HepG2 (cell line): ENCODE data around the gene ITPK1. TPM values are rescaled to one million over a fixed set of nuclear protein-coding genes. Genes with fewer than 3 reads are reported as not detected.

Source experiments
- CBX2 ChIP-seq, 2 experiments: fragments of 200-600 bp in 1 of 2; sonication (generic); formaldehyde crosslinking in 1 of 2; IDR thresholded peaks; 2 replicates each; pipeline versions ENCODE4 v1.7.0 to v1.8.1; 2018 to 2022; ENCODE audit warnings: low read depth in 2 of 2, low read length in 1 of 2, mild to moderate bottlenecking in 1 of 2, missing genetic modification reagents in 1 of 2
- FIP1L1 ChIP-seq: fragments of 200-400 bp; formaldehyde crosslinking; IDR thresholded peaks from 2 replicates; pipeline ENCODE4 v1.6.1; 2018; ENCODE audit warnings: low read depth, mild to moderate bottlenecking, low read length, moderate library complexity, borderline replicate concordance; ENCODE audit not compliant: insufficient read depth
- FOXC1 ChIP-seq: sonication (generic); formaldehyde crosslinking; IDR thresholded peaks from 2 replicates; pipeline ENCODE4 v1.8.0; 2022; ENCODE audit warnings: mild to moderate bottlenecking, missing genetic modification reagents, borderline replicate concordance
- HOXD1 ChIP-seq: sonication (generic); formaldehyde crosslinking; IDR thresholded peaks from 2 replicates; pipeline ENCODE4 v1.5.0; 2020; ENCODE audit warnings: missing genetic modification reagents
- MTF2 ChIP-seq: sonication (generic); formaldehyde crosslinking; IDR thresholded peaks from 2 replicates; pipeline ENCODE4 v1.5.0; 2020; ENCODE audit warnings: missing genetic modification reagents, borderline replicate concordance
- ONECUT2 ChIP-seq: sonication (generic); formaldehyde crosslinking; IDR thresholded peaks from 2 replicates; pipeline ENCODE4 v1.4.0; 2020; ENCODE audit warnings: missing genetic modification reagents
- SIN3B ChIP-seq: fragments of 150-350 bp; IDR thresholded peaks from 2 replicates; pipeline ENCODE4 v1.6.1; 2014; ENCODE audit warnings: low read length
- ZBTB1 ChIP-seq: sonication (generic); formaldehyde crosslinking; IDR thresholded peaks from 2 replicates; pipeline ENCODE4 v1.4.0; 2020; ENCODE audit warnings: missing genetic modification reagents, borderline replicate concordance
- ZNF121 ChIP-seq: sonication (generic); formaldehyde crosslinking; IDR thresholded peaks from 2 replicates; pipeline ENCODE4 v1.5.0; 2020; ENCODE audit warnings: mild to moderate bottlenecking, missing genetic modification reagents
- ZNF160 ChIP-seq: sonication (generic); formaldehyde crosslinking; IDR thresholded peaks from 2 replicates; pipeline ENCODE4 v1.8.0; 2022; ENCODE audit warnings: mild to moderate bottlenecking, inconsistent platforms, missing genetic modification reagents
- ZNF572 ChIP-seq: sonication (generic); formaldehyde crosslinking; IDR thresholded peaks from 2 replicates; pipeline ENCODE4 v1.5.1; 2020; ENCODE audit warnings: mild to moderate bottlenecking, missing genetic modification reagents
- ZNF792 ChIP-seq: IDR thresholded peaks from 2 replicates; pipeline ENCODE4 v1.6.1; 2016
- polyA plus RNA-seq, 8 experiments: library from polyadenylated mRNA; depleted of rRNA in 3 of 8; stranded (reverse) in 7 of 8; unstranded in 1 of 8; fragments of >200 nt; fragmentation: Illumina TruSeq in 4 of 8; extraction: Trizol in 4 of 8; gene quantifications; 2 replicates each; pipeline versions ENCODE4 v1.2.1 to v1.2.3, GENCODE V29; 2011 to 2016; ENCODE audit warnings: low read depth in 4 of 8, missing spikeins in 1 of 8, mixed read lengths in 1 of 8; ENCODE audit not compliant: insufficient read depth in 1 of 8
- total RNA-seq, 5 experiments: library from RNA; depleted of rRNA; stranded (reverse); fragments of >200 nt; fragmentation: Illumina TruSeq; extraction: Trizol; gene quantifications; 2 replicates each; pipeline ENCODE4 v1.2.3, GENCODE V29; 2016; ENCODE audit warnings: low read depth in 1 of 5
- TF ChIP-seq, protein P1 (sequence below): sonication (generic); formaldehyde crosslinking; IDR thresholded peaks from 2 replicates; pipeline ENCODE4 v1.8.0; 2022; ENCODE audit warnings: mild to moderate bottlenecking, missing genetic modification reagents; ENCODE audit not compliant: insufficient replicate concordance
- TF ChIP-seq, protein P2 (sequence below): sonication (generic); formaldehyde crosslinking; IDR thresholded peaks from 2 replicates; pipeline ENCODE4 v1.4.0; 2020; ENCODE audit warnings: missing genetic modification reagents
- TF ChIP-seq, protein P3 (sequence below): sonication (generic); formaldehyde crosslinking; IDR thresholded peaks from 2 replicates; pipeline ENCODE4 v1.4.0; 2020; ENCODE audit warnings: missing genetic modification reagents, borderline replicate concordance
- TF ChIP-seq, protein P4 (sequence below): sonication (generic); formaldehyde crosslinking; IDR thresholded peaks from 2 replicates; pipeline ENCODE4 v1.4.0; 2020; ENCODE audit warnings: low read depth, missing genetic modification reagents

Gene ITPK1
- total and polyA plus RNA-seq, 2 of the 13 experiments (the other 11 are each of a cell fraction or from before 2014, with no cell fraction given), result 20.5 to 47.5 TPM

DNA sequence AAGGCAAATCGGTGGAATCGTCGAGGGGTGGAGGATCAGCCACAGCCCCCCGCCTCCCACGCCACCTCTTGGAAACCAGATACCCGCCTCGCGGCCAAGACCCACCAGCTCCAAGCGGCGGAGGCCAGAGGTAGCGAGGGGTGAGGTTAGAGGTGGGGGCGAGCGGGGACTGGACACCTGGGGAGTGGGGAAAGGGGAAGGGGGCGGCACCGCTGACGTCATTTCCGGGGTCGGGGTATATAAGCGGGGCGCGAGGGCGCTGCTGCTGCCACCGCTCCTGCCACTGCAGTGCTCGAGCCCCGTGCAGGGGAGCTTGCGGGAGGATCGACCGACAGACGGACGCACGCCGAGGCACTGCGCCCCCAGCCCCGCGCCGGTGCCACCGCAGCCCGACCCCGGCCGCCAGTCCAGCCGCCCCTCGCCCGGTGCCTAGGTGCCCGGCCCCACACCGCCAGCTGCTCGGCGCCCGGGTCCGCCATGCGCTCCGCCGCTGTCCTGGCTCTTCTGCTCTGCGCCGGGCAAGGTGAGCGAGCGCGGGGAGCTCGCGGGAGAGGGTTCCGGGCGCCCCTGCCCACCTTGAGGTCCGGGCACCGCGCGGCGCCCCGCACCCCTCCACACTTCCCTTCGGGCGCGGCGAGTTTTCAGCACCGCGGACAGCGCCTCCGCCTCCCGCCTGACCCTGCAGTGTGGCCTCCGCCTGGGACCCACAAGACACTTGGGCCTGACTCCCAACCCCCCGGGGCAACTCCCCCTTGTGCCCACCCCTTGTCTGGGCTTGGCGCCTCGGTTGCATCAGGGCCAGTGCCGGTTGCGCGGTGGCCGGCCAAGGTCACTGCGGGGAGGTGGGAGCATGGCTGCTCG is 192.6 kb downstream of the ITPK1 start, which contains the start of gene CHGA (continued):
- TF ChIP-seq ZNF792 (CRISPR knock-in tag) (peak; percentile 93), FIP1L1 (no peak), MTF2 (no peak), CBX2 (IDR thresholded peaks at IDR 0.05; ENCODE audit: low read depth, low read length) (no peak), CBX2 (CRISPR knock-in tag; IDR thresholded peaks at IDR 0.05; ENCODE audit: low read depth) (no peak), FOXC1 (peak; percentile 93; the same call in 1 of the 2 replicates), HOXD1 (CRISPR knock-in tag) (peak; percentile 92), ZNF572 (CRISPR knock-in tag) (no peak), ONECUT2 (CRISPR knock-in tag) (peak; percentile 63; the same call in 1 of the 2 replicates), SIN3B (no peak), ZBTB1 (CRISPR knock-in tag) (no peak), ZNF121 (CRISPR knock-in tag) (no peak), ZNF160 (peak; percentile 89)
- TF ChIP-seq, protein P1, sequence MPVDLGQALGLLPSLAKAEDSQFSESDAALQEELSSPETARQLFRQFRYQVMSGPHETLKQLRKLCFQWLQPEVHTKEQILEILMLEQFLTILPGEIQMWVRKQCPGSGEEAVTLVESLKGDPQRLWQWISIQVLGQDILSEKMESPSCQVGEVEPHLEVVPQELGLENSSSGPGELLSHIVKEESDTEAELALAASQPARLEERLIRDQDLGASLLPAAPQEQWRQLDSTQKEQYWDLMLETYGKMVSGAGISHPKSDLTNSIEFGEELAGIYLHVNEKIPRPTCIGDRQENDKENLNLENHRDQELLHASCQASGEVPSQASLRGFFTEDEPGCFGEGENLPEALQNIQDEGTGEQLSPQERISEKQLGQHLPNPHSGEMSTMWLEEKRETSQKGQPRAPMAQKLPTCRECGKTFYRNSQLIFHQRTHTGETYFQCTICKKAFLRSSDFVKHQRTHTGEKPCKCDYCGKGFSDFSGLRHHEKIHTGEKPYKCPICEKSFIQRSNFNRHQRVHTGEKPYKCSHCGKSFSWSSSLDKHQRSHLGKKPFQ (CRISPR knock-in tag), result peak; percentile 64
- TF ChIP-seq, protein P2, sequence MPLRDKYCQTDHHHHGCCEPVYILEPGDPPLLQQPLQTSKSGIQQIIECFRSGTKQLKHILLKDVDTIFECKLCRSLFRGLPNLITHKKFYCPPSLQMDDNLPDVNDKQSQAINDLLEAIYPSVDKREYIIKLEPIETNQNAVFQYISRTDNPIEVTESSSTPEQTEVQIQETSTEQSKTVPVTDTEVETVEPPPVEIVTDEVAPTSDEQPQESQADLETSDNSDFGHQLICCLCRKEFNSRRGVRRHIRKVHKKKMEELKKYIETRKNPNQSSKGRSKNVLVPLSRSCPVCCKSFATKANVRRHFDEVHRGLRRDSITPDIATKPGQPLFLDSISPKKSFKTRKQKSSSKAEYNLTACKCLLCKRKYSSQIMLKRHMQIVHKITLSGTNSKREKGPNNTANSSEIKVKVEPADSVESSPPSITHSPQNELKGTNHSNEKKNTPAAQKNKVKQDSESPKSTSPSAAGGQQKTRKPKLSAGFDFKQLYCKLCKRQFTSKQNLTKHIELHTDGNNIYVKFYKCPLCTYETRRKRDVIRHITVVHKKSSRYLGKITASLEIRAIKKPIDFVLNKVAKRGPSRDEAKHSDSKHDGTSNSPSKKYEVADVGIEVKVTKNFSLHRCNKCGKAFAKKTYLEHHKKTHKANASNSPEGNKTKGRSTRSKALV (CRISPR knock-in tag), result peak; percentile 55; the same call in 1 of the 2 replicates
- TF ChIP-seq, protein P3, sequence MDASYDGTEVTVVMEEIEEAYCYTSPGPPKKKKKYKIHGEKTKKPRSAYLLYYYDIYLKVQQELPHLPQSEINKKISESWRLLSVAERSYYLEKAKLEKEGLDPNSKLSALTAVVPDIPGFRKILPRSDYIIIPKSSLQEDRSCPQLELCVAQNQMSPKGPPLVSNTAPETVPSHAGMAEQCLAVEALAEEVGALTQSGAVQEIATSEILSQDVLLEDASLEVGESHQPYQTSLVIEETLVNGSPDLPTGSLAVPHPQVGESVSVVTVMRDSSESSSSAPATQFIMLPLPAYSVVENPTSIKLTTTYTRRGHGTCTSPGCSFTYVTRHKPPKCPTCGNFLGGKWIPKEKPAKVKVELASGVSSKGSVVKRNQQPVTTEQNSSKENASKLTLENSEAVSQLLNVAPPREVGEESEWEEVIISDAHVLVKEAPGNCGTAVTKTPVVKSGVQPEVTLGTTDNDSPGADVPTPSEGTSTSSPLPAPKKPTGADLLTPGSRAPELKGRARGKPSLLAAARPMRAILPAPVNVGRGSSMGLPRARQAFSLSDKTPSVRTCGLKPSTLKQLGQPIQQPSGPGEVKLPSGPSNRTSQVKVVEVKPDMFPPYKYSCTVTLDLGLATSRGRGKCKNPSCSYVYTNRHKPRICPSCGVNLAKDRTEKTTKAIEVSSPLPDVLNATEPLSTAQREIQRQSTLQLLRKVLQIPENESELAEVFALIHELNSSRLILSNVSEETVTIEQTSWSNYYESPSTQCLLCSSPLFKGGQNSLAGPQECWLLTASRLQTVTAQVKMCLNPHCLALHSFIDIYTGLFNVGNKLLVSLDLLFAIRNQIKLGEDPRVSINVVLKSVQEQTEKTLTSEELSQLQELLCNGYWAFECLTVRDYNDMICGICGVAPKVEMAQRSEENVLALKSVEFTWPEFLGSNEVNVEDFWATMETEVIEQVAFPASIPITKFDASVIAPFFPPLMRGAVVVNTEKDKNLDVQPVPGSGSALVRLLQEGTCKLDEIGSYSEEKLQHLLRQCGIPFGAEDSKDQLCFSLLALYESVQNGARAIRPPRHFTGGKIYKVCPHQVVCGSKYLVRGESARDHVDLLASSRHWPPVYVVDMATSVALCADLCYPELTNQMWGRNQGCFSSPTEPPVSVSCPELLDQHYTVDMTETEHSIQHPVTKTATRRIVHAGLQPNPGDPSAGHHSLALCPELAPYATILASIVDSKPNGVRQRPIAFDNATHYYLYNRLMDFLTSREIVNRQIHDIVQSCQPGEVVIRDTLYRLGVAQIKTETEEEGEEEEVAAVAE (CRISPR knock-in tag), result peak; percentile 87; the same call in 1 of the 2 replicates
- TF ChIP-seq, protein P4, sequence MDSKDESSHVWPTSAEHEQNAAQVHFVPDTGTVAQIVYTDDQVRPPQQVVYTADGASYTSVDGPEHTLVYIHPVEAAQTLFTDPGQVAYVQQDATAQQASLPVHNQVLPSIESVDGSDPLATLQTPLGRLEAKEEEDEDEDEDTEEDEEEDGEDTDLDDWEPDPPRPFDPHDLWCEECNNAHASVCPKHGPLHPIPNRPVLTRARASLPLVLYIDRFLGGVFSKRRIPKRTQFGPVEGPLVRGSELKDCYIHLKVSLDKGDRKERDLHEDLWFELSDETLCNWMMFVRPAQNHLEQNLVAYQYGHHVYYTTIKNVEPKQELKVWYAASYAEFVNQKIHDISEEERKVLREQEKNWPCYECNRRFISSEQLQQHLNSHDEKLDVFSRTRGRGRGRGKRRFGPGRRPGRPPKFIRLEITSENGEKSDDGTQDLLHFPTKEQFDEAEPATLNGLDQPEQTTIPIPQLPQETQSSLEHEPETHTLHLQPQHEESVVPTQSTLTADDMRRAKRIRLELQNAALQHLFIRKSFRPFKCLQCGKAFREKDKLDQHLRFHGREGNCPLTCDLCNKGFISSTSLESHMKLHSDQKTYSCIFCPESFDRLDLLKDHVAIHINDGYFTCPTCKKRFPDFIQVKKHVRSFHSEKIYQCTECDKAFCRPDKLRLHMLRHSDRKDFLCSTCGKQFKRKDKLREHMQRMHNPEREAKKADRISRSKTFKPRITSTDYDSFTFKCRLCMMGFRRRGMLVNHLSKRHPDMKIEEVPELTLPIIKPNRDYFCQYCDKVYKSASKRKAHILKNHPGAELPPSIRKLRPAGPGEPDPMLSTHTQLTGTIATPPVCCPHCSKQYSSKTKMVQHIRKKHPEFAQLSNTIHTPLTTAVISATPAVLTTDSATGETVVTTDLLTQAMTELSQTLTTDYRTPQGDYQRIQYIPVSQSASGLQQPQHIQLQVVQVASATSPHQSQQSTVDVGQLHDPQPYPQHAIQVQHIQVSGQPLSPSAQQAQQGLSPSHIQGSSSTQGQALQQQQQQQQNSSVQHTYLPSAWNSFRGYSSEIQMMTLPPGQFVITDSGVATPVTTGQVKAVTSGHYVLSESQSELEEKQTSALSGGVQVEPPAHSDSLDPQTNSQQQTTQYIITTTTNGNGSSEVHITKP, result no peak
